H9 (cell line): Measurements from ENCODE around the gene CTDNEP1. TPM values are rescaled to one million over a fixed set of nuclear protein-coding genes. Genes with fewer than 3 reads are reported as not detected.

ENCODE experiments used
- DNase-seq: peaks from one replicate; pipeline ENCODE4 v3.0.0-alpha.2; 2017
- H2AFZ ChIP-seq: one replicate; pipeline ENCODE4 v1.6.1; 2013; ENCODE audit warnings: mild to moderate bottlenecking, low read length, control low read depth, moderate library complexity
- H2AK5ac ChIP-seq: 2 replicates; pipeline ENCODE4 v1.6.1; 2013; ENCODE audit warnings: low read length, control low read depth, mixed read lengths; ENCODE audit not compliant: insufficient read length
- H2BK120ac ChIP-seq: one replicate; pipeline ENCODE4 v1.6.1; 2013; ENCODE audit warnings: low read depth, mild to moderate bottlenecking, low read length, control low read depth, inconsistent platforms; ENCODE audit not compliant: poor library complexity, severe bottlenecking
- H2BK12ac ChIP-seq: 2 replicates; pipeline ENCODE4 v1.6.1; 2013; ENCODE audit warnings: low read length, control low read depth, mixed read lengths, low read depth; ENCODE audit not compliant: insufficient read length
- H2BK15ac ChIP-seq: 2 replicates; pipeline ENCODE4 v1.6.1; 2013; ENCODE audit warnings: low read depth, low read length, control low read depth
- H2BK20ac ChIP-seq: one replicate; pipeline ENCODE4 v1.6.1; 2013; ENCODE audit warnings: low read depth, mild to moderate bottlenecking, low read length, control low read depth, inconsistent platforms; ENCODE audit not compliant: poor library complexity, severe bottlenecking
- H2BK5ac ChIP-seq: 2 replicates; pipeline ENCODE4 v1.6.1; 2013; ENCODE audit warnings: low read length, control low read depth, mixed read lengths; ENCODE audit not compliant: insufficient read length
- H3K14ac ChIP-seq: 2 replicates; pipeline ENCODE4 v1.6.1; 2013; ENCODE audit warnings: low read length, control low read depth; ENCODE audit not compliant: insufficient read depth
- H3K18ac ChIP-seq: 2 replicates; pipeline ENCODE4 v1.6.1; 2013; ENCODE audit warnings: low read depth, mild to moderate bottlenecking, mixed read lengths, low read length, control low read depth; ENCODE audit not compliant: insufficient read length
- H3K23ac ChIP-seq: 2 replicates; pipeline ENCODE4 v1.6.1; 2013; ENCODE audit warnings: low read length, control low read depth, mixed read lengths, low read depth; ENCODE audit not compliant: insufficient read length
- H3K23me2 ChIP-seq: 2 replicates; pipeline ENCODE4 v1.6.1; 2013; ENCODE audit warnings: low read depth, mild to moderate bottlenecking, mixed read lengths, low read length, control low read depth; ENCODE audit not compliant: insufficient read length, poor library complexity, severe bottlenecking
- H3K27ac ChIP-seq: 2 replicates; pipeline ENCODE4 v1.5.1; 2013; ENCODE audit warnings: low read length, control low read depth, mixed read lengths, low read depth; ENCODE audit not compliant: insufficient read length
- H3K27me3 ChIP-seq: 2 replicates; pipeline ENCODE4 v1.6.1; 2013; ENCODE audit warnings: low read length, control low read depth, inconsistent platforms; ENCODE audit not compliant: insufficient read depth
- H3K4ac ChIP-seq: 2 replicates; pipeline ENCODE4 v1.6.1; 2013; ENCODE audit warnings: low read depth, mild to moderate bottlenecking, control low read depth, inconsistent platforms, low read length, moderate library complexity
- H3K4me1 ChIP-seq: 2 replicates; pipeline ENCODE4 v1.6.1; 2013; ENCODE audit warnings: low read length, control low read depth, inconsistent platforms; ENCODE audit not compliant: insufficient read depth
- H3K4me2 ChIP-seq: 2 replicates; pipeline ENCODE4 v1.6.1; 2013; ENCODE audit warnings: low read length, control low read depth, mixed read lengths; ENCODE audit not compliant: insufficient read length, insufficient read depth
- H3K56ac ChIP-seq: 2 replicates; pipeline ENCODE4 v1.6.1; 2013; ENCODE audit warnings: low read depth, mild to moderate bottlenecking, mixed read lengths, low read length, control low read depth; ENCODE audit not compliant: insufficient read length
- H3K79me1 ChIP-seq: 2 replicates; pipeline ENCODE4 v1.6.1; 2013; ENCODE audit warnings: low read depth, mild to moderate bottlenecking, moderate library complexity, low read length, control low read depth, inconsistent platforms; ENCODE audit not compliant: insufficient read depth, poor library complexity, severe bottlenecking
- H3K79me2 ChIP-seq: 2 replicates; pipeline ENCODE4 v1.6.1; 2013; ENCODE audit warnings: low read length, control low read depth, inconsistent platforms; ENCODE audit not compliant: insufficient read depth
- H3K9ac ChIP-seq: 2 replicates; pipeline ENCODE4 v1.6.1; 2013; ENCODE audit warnings: low read length, control low read depth, mixed read lengths; ENCODE audit not compliant: insufficient read length; ENCODE audit errors: extremely low read depth
- H3K9me3 ChIP-seq: one replicate; pipeline ENCODE4 v1.6.1; 2013; ENCODE audit warnings: low read depth, low read length, inconsistent platforms; ENCODE audit not compliant: control insufficient read depth
- H3T11ph ChIP-seq: one replicate; pipeline ENCODE4 v1.6.1; 2013; ENCODE audit warnings: mild to moderate bottlenecking, low read length, control low read depth, inconsistent platforms
- H4K20me1 ChIP-seq: one replicate; pipeline ENCODE4 v1.6.1; 2013; ENCODE audit not compliant: control insufficient read depth, insufficient read length, insufficient read depth
- H4K5ac ChIP-seq: 2 replicates; pipeline ENCODE4 v1.6.1; 2013; ENCODE audit warnings: low read depth, mild to moderate bottlenecking, mixed read lengths, low read length, control low read depth; ENCODE audit not compliant: insufficient read length
- H4K8ac ChIP-seq: replicated peaks from 2 replicates; pipeline ENCODE4 v1.6.1; 2013; ENCODE audit warnings: low read length, control low read depth, mixed read lengths, low read depth; ENCODE audit not compliant: insufficient read length
- H4K91ac ChIP-seq: 2 replicates; pipeline ENCODE4 v1.6.1; 2013; ENCODE audit warnings: low read depth, mild to moderate bottlenecking, moderate library complexity, mixed read lengths, low read length, control low read depth; ENCODE audit not compliant: insufficient read length
- H3K27ac Mint-ChIP-seq, 3 experiments: 2 replicates in 2 of 3; 3 replicates in 1 of 3; pipeline ENCODE4 v1.8.0; 2020 to 2021; ENCODE audit warnings: mixed read lengths in 3 of 3, mild to moderate bottlenecking in 1 of 3, moderate library complexity in 1 of 3
- H3K27me3 Mint-ChIP-seq: 2 replicates; pipeline ENCODE4 v1.8.0; 2021; ENCODE audit warnings: low read depth, mild to moderate bottlenecking, moderate library complexity, mixed read lengths
- H3K36me3 Mint-ChIP-seq, 3 experiments: 2 replicates in 2 of 3; 3 replicates in 1 of 3; pipeline ENCODE4 v1.8.0; 2020 to 2021; ENCODE audit warnings: low read depth in 3 of 3, mixed read lengths in 3 of 3; ENCODE audit not compliant: insufficient read depth in 1 of 3
- H3K4me1 Mint-ChIP-seq, 2 experiments: 2 replicates each; pipeline ENCODE4 v1.8.0; 2020; ENCODE audit warnings: mixed read lengths in 2 of 2
- H3K4me3 Mint-ChIP-seq, 2 experiments: 2 replicates in 1 of 2; 3 replicates in 1 of 2; pipeline ENCODE4 v1.8.0; 2020 to 2021; ENCODE audit warnings: mild to moderate bottlenecking in 2 of 2, mixed read lengths in 2 of 2, moderate library complexity in 1 of 2
- H3K9me3 Mint-ChIP-seq, 2 experiments: 2 replicates in 1 of 2; 3 replicates in 1 of 2; pipeline ENCODE4 v1.8.0; 2020; ENCODE audit warnings: mild to moderate bottlenecking in 2 of 2, mixed read lengths in 2 of 2, moderate library complexity in 1 of 2
- WGBS: extraction: QIAGEN DNeasy Blood & Tissue Kit; methylation state at CpG from one replicate; pipeline ENCODE4 v1.1.7; 2013; ENCODE audit warnings: missing lambda C conversion rate, low lambda C conversion rate, mixed read lengths; ENCODE audit not compliant: insufficient read length; ENCODE audit errors: extremely low coverage; 5-methylcytosine and 5-hydroxymethylcytosine counted together
- total RNA-seq: library from RNA; stranded (reverse); gene quantifications from 2 replicates; pipeline ENCODE4 v1.2.1, GENCODE V29; 2021
- TF ChIP-seq, protein P1 (sequence below): fragments of 200-600 bp; sonication (generic); conservative IDR thresholded peaks from 3 replicates; pipeline ENCODE4 v1.8.0; 2021; ENCODE audit warnings: antibody characterized with exemption, mild to moderate bottlenecking

The CTDNEP1 gene
- total RNA-seq, 1 experiment from 2014 or later, result 134 TPM

- Histone ChIP-seq H4K5ac (no peak overlapping the region), H3K56ac (no peak overlapping the region), H3K4ac (no peak overlapping the region), H3K79me2 (no peaks in the 10 kb centered on the region), H4K8ac (no peak overlapping the region), H2BK120ac (no peak overlapping the region), H3K79me1 (no peaks in the 10 kb centered on the region), H3T11ph (no peak overlapping the region), H3K4me1 (peaks cover 4% of the 10 kb centered on the region; the same call in 1 of the 2 replicates), H2BK15ac (no peak overlapping the region), H2BK12ac (no peak overlapping the region), H4K20me1 (no peaks in the 10 kb centered on the region), H3K14ac (no peak overlapping the region), H3K27me3 (peaks cover 2% of the 10 kb centered on the region), H2AK5ac (no peak overlapping the region), H3K9ac (no peak overlapping the region), H3K27ac (no peak overlapping the region), H3K4me2 (peak overlapping the region; percentile 49), H3K23me2 (peaks cover 4% of the 10 kb centered on the region), H2BK20ac (no peak overlapping the region), H3K9me3 (no peaks in the 10 kb centered on the region), H2AFZ (no peak overlapping the region), H3K18ac (no peak overlapping the region), H2BK5ac (no peak overlapping the region), H3K23ac (no peak overlapping the region), H4K91ac (no peak overlapping the region)
- TF ChIP-seq, protein P1, sequence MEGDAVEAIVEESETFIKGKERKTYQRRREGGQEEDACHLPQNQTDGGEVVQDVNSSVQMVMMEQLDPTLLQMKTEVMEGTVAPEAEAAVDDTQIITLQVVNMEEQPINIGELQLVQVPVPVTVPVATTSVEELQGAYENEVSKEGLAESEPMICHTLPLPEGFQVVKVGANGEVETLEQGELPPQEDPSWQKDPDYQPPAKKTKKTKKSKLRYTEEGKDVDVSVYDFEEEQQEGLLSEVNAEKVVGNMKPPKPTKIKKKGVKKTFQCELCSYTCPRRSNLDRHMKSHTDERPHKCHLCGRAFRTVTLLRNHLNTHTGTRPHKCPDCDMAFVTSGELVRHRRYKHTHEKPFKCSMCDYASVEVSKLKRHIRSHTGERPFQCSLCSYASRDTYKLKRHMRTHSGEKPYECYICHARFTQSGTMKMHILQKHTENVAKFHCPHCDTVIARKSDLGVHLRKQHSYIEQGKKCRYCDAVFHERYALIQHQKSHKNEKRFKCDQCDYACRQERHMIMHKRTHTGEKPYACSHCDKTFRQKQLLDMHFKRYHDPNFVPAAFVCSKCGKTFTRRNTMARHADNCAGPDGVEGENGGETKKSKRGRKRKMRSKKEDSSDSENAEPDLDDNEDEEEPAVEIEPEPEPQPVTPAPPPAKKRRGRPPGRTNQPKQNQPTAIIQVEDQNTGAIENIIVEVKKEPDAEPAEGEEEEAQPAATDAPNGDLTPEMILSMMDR, result no peak
- WGBS, result no CpG with 5 or more reads among the region's 75 CpGs
- H3K27me3 Mint-ChIP-seq, result peaks cover 68% of the 10 kb centered on the region
- peak; percentile 92 for DNase-seq
- H3K4me3 Mint-ChIP-seq, result peak overlapping the region; percentile 61 to 81
- peaks cover 0 to 3% (median 0%) of the 10 kb centered on the region in 3 experiments; a peak in 2 of 7 replicates for H3K36me3 Mint-ChIP-seq
- peaks cover 13 to 28% of the 10 kb centered on the region in 2 experiments for H3K4me1 Mint-ChIP-seq
- peaks cover 3% of the 10 kb centered on the region in 2 experiments; a peak in 3 of 5 replicates for H3K9me3 Mint-ChIP-seq
- H3K27ac Mint-ChIP-seq, result no peak overlapping the region
Observed at GRCh38 chr17:7293816-7294613, 42.5 kb upstream of the CTDNEP1 start.
